T-helper 22 cell (primary cell): ENCODE results near the gene ZDHHC17.
"Not testable (repeated sequence)": the region's sequence is repeated elsewhere in the genome, so short reads cannot be mapped to it uniquely, and the experiment has no call there.

Source experiments
- DNase-seq: peaks from one replicate; pipeline ENCODE4 v3.0.0-alpha.2; 2020; ENCODE audit warnings: low read depth

ZDHHC17 gene

DNA sequence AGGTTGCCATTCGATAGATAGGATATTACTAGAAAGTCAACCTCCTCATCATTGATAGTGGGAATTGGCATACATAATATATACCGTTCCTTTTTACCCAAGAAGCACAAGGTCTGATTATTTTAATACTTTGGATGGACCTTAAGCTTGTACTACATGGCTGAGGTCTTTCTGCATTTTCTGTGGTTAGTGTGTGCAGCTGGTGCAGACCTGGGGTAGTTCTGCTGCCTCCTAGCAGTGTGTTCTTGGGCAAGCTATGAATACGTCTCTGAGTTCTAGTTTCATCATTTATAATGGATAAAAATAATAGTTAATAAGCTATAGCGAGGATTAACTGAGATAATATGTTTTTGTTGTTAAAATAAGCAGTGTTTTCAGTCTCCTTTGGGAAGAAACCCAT, 2.2 kb downstream of the ZDHHC17 start:
- no peak for DNase-seq

DNA sequence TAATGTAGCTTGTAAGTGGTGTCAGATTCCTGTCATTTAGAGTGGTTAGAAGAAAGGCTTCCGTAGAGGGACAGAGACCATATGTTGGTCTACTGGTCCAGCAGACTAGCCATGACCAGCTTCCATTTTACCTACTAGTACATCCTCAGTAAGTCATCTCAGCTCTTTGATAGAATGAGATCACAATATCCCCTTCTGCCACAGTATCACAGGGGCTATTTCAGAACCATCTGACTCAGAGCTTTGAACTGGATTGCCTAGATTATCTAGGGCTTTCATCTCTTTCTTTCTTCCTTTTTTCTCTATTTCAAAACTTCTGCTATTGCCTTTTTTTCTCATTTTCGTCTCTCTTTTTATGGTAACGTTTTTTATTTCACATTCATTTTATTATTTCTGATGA, 4.7 kb downstream of the ZDHHC17 start:
- DNase-seq, result no peak

- DNase-seq, result no peak
These were observed 13.9 kb downstream of the ZDHHC17 start for GRCh38 chr12:76777765-76778216.

- DNase-seq, result no peak
These were observed 14.4 kb downstream of the ZDHHC17 start for GRCh38 chr12:76778364-76778763.

- DNase-seq, result not testable (repeated sequence)
These were observed 15.4 kb downstream of the ZDHHC17 start for GRCh38 chr12:76779310-76779709.

GRCh38 chr12:76781321-76781720, 17.4 kb downstream of the ZDHHC17 start:
- no peak for DNase-seq

- no peak for DNase-seq
These were observed 18.6 kb downstream of the ZDHHC17 start for GRCh38 chr12:76782526-76782925.

- DNase-seq, result no peak
These were observed 20.7 kb downstream of the ZDHHC17 start for GRCh38 chr12:76784600-76785051.

DNA sequence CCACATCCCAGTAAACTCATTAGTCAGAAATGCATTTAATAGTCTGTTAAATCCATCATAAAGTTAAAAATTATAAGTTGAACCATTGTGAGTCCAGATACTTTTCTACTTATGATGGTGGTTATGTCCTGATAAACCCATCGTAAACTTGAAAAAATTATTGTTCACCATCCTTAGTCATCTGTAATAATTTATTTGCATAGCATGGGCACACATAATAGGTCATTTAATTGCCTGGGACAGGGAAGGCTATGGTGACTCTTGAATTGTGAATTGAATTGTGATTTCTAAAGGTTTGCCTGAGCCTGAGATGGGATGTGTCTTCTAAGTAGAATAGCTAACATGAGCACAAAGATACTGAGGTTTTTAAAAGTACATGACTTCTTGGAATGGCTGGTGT, 21.5 kb downstream of the ZDHHC17 start:
- DNase-seq, result no peak

- DNase-seq, result no peak
These were observed 23.1 kb downstream of the ZDHHC17 start for GRCh38 chr12:76786986-76787385.

DNA sequence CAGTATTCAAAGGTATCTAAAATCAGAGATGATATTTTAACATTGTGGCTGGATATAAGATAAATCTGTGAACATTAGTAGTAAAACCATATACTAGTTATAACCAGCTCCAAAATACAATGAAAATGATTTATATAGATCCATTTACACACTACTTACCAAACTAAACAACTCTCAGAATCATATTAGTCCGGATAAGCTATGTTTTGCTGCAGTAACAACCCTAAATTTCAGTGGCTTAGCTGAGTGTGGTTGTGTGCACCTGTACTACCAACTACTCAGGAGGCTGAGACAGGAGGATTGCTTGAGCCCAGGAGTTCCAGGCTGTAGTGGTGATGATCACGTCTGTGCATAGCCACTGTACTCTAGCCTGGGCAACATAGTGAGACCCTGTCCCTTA, 23.8 kb downstream of the ZDHHC17 start:
- no peak for DNase-seq

GRCh38 chr12:76789335-76790050, 25.6 kb downstream of the ZDHHC17 start:
- no peak for DNase-seq

DNA sequence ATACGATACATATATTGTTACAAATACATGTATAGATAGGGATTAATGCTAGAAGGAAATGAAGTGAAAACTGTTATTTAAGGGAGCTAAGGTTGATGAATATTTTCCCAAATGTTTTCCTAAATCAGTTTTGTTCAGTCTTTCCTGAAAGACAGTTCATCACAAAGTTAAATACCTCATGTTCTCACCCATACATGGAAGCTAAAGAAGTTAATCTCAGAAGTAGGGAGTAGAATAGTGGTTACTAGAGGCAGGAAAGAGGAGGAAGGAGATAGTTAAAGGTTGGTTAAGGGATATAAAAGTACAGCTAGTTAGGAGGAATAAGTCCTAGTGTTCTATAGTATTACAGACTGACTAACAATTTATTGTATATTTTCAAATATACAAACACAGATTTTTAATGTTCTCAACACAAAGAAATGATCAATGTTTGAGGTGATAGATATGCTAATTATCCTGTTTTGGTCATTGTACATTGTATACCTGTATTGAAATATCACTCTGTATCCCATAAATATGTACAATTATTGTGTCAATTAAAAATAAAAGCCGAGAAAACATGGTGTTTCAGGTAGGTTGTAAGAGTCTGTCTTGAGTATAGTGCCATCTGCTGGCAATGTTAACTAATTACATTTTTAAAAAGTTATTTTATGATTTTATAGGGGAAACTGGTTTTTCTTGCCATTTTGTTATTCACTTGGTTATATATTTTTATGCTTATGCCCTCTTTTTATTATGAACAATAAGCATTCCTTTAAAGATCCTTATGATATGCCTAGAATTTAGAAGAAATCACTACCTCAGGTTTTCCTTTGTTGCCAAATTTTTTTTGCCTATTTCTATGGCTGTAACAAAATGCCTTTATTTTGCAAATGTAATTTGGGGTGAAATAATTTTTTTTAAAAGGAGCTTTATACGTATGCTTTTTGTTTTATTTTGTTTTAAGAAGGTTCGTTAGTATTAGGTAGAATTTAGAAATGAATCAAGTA, 26.9 kb downstream of the ZDHHC17 start:
- no peak for DNase-seq

GRCh38 chr12:76792828-76793227, 28.9 kb downstream of the ZDHHC17 start:
- DNase-seq, result no peak

DNA sequence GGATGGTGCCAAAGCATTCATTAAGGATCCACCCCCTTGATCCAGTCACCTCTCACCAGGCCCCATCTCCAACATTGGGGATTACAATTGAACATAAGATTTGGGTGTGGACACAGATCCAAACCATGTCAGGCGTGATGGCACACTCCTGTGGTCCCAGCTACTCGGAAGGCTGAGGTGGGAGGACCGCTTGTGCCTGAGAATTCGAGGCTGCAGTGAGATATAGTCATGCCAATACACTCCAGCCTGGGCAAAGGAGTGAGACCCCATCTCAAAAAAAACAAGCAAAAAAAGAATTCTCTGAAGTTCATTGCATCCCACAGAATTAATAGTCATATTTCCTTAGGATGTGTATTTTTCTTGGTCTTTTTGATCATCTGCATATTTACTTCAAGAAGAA, 34.9 kb downstream of the ZDHHC17 start:
- no peak for DNase-seq

- no peak for DNase-seq
These were observed 35.4 kb downstream of the ZDHHC17 start for GRCh38 chr12:76799362-76799761.

- DNase-seq, result no peak
These were observed 38.1 kb downstream of the ZDHHC17 start for GRCh38 chr12:76802060-76802459.

DNA sequence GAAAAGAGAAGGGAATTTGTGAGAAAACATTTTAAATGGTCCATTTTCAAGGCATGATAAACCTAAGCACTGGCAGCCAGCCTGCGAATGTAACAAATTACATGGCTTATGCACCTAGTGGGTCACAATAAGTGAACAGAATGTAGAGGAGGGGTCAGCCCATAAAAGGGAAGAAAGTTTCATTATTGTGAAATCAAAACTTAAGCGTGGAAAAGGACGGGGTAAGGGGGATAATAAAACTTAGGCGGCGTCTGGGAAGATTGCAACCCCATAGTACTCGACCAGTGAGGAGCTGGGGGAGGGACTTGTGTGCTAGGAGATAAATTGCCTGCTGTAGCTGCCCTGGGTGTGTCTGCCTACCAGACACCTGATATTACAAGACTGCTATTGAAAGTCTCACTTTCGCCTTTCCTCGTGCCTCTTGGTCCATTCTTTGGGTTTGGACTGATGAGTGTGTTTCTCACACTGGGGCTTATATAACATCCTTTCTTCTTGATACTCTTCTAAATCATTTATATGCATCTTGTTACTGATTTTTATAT, 40.6 kb downstream of the ZDHHC17 start:
- no peak for DNase-seq

DNA sequence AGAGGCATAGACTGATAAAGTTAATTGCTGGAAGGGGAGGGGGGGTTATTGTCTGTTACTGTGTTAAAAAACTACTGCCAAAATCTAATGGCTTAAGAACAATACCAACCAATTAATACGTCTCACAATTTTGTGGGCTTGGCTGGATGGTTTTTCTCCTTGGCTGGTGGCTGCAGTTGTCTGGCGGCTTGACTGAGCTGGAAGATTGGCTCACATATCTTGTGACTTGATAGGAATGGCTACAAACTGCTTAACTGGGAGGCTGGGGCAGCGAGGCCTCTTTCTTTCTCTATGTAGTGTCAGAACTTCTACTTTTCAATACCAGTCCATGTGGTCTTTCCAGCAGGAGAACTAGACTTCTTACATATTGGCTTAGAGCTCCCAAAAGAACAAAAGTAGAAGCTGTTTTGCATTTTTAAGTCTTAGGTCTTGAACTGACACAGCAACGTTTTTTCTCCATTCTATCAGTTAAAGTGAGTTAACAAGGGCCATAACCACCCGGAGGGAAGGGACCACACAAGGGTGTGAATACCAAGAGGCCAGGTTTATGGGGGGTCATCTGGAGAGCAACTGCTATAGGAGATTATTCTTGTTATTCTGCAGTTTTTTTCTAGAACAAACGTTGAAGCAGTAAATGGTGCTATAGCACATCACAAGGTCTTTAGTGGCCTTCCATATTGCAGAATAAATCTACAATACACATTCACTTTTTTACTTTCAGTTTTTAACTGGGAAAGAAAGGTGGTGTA, 46.9 kb downstream of the ZDHHC17 start:
- no peak for DNase-seq

GRCh38 chr12:76811976-76812375, 48.1 kb downstream of the ZDHHC17 start:
- no peak for DNase-seq

GRCh38 chr12:76813265-76813664, 49.4 kb downstream of the ZDHHC17 start:
- no peak for DNase-seq

- DNase-seq, result no peak
These were observed 50.1 kb downstream of the ZDHHC17 start for GRCh38 chr12:76813972-76814371.
